Activated CD4-positive, alpha-beta T cell treated with anti-CD3 and anti-CD28 coated beads, Interleukin-2, Interleukin-4, amounts not matched to agents 100 ng/mL and 50 ng/mL, durations not matched to agents 16 hours and 8 hours (primary cell): Measurements from ENCODE around the gene TFB1M.

ENCODE experiments used
- DNase-seq: peaks from one replicate; pipeline ENCODE4 v3.0.0-alpha.2; 2020; ENCODE audit warnings: low spot score

The TFB1M gene

GRCh38 chr6:155263373-155264063 lies 50.8 kb downstream of the TFB1M start, which contains the start of gene CLDN20:
TSS of gene CLDN20 (plus strand) at chr6:155264013. CDS start at chr6:155275720, 11,707 bp downstream.
- no peak for DNase-seq

- no peak for DNase-seq
Measured at GRCh38 chr6:155262655-155263054, 51.6 kb downstream of the TFB1M start.

- DNase-seq: no peak
Measured at GRCh38 chr6:155261111-155261900, 53.0 kb downstream of the TFB1M start.

- no peak for DNase-seq
Measured at GRCh38 chr6:155260686-155261085, 53.6 kb downstream of the TFB1M start.

GRCh38 chr6:155259897-155260296 lies 54.4 kb downstream of the TFB1M start:
- no peak for DNase-seq

GRCh38 chr6:155259204-155259603 lies 55.1 kb downstream of the TFB1M start:
- no peak for DNase-seq

GRCh38 chr6:155257796-155258195 lies 56.5 kb downstream of the TFB1M start:
- no peak for DNase-seq

- no peak for DNase-seq
Measured at GRCh38 chr6:155256122-155256795, 58.0 kb downstream of the TFB1M start.

- DNase-seq: no peak
Measured at GRCh38 chr6:155254139-155254538, 60.1 kb downstream of the TFB1M start.

- no peak for DNase-seq
Measured at GRCh38 chr6:155253337-155253736, 60.9 kb downstream of the TFB1M start.

- no peak for DNase-seq
Measured at GRCh38 chr6:155252581-155252980, 61.7 kb downstream of the TFB1M start.

GRCh38 chr6:155250701-155251381 lies 63.4 kb downstream of the TFB1M start:
- no peak for DNase-seq

- DNase-seq: peak; percentile 41
Measured at GRCh38 chr6:155248008-155249001, 66.0 kb downstream of the TFB1M start.

- no peak for DNase-seq
Measured at GRCh38 chr6:155247618-155248007, 66.7 kb downstream of the TFB1M start.

GRCh38 chr6:155246825-155247224 lies 67.5 kb downstream of the TFB1M start:
- no peak for DNase-seq

GRCh38 chr6:155245831-155246230 lies 68.5 kb downstream of the TFB1M start:
- DNase-seq: no peak

- no peak for DNase-seq
Measured at GRCh38 chr6:155245193-155245592, 69.1 kb downstream of the TFB1M start.

- DNase-seq: no peak
Measured at GRCh38 chr6:155244434-155244833, 69.8 kb downstream of the TFB1M start.

GRCh38 chr6:155241966-155242365 lies 72.3 kb downstream of the TFB1M start:
- DNase-seq: no peak

- DNase-seq: no peak
Measured at GRCh38 chr6:155240905-155241600, 73.2 kb downstream of the TFB1M start.
